IPS DF 4.7 (cell line): ENCODE results near the gene RASGRF1.
"Not testable (repeated sequence)": the region's sequence is repeated elsewhere in the genome, so short reads cannot be mapped to it uniquely, and the experiment has no call there.

Source experiments
- DNase-seq: peaks from one replicate; pipeline ENCODE4 v3.0.0-alpha.2; 2013; ENCODE audit warnings: low spot score; ENCODE audit errors: extremely low read depth

RASGRF1 gene

GRCh38 chr15:79090487-79091203, at the start of gene RASGRF1:
Gene RASGRF1 (minus strand): TSS chr15:79090780. CDS start chr15:79090498, 282 bp downstream.
- no peak for DNase-seq

DNA sequence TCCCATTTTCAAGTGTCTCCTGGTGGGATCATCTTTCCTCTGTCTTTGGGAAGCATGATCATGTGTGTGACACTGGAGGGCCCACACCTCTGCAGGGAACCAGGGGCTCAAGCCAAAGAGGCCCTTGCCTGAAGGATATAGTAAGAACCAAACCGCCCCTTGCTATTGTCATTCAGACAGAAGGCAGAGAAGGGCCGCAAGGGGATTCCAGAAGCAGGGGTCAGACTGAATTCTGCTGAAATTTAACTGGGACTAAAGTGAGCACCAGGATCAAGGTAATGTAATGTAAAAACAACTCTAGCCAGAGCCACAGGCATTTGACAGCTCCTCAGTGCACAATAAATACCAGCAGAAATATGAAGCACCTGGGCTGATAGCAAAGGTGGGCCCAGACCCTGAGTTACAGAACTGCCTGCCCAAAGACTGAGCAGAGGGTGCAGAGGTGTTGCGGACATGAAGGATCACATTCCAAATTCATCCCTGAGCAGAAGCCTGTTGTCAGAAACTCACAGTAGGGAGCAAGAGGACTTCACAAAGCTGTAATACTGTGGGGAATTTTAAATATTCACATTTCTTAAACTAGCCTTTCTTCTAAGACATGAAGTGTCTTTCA, 46.0 kb upstream of the RASGRF1 start:
- no peak for DNase-seq

- DNase-seq = no peak
These were observed 42.7 kb upstream of the RASGRF1 start for GRCh38 chr15:79133309-79133708.

- no peak for DNase-seq
These were observed 42.2 kb upstream of the RASGRF1 start for GRCh38 chr15:79132770-79133169.

GRCh38 chr15:79132361-79132760, 41.8 kb upstream of the RASGRF1 start:
- no peak for DNase-seq

DNA sequence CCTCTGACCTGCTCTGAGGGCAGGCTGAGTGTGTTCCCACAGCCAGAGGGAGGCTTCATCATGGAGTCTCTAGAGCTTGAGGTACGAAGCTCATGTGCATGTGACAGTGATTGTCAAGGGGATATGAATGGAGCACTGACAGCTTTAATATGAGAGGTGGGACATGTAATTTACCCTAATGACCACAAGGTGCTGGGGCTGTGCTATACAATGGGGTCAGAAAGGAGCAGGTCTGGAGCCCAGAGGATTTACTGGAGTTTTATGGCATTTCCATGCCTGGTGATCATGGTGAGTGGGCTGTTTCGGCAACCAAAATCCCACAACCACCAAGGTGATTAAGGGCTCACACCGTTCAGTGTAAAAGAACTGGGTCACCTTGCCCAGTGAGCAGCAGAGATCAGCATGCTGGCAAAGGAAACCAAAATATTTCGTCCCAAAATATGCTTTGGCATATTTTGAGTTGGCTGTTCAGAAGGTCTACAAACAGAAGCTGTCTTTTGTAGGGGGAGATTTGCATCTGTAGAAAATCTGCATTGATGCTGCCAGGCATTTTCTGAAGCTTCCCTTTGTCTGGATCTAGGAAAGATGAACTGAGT, 40.1 kb upstream of the RASGRF1 start:
- no peak for DNase-seq

GRCh38 chr15:79129235-79129634, 38.7 kb upstream of the RASGRF1 start:
- DNase-seq = no peak

DNA sequence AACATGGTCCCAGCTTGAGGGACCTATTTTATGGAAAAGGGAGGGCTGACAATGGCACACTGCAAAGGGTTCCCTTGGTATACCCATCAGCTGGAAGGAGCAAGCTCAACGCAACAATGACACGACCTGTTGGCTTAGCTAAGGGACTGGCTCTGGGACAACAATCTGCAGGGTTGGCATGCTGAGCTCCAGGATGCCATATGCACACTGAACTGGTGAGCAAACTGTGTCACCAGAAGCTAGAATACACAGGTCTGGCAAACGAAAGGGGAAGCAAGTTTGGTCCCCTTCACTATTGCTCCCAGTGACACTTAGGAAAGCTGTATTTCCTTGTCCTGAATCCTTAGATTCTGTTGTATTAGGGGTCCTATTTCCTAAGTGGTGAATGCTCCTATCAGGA, 38.0 kb upstream of the RASGRF1 start:
- no peak for DNase-seq

DNA sequence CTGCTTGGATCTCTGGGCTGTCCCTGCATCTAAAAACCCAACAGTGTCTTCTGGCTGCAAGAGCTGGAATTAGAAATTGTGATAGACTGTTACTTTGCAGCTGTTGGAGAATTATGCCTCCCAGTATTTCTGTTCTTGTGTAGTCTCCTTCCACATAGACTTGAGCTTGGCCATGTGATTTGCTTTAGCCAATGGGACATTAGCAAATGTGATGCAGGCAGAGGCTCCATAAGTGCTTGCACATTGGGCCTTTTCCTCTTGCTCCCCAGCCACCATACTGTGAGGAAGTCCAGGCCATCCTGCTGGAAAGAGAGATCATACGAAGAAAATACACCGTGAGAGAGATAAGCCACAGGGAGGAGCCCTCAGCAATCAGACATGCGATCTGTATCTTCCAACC, 33.8 kb upstream of the RASGRF1 start:
- DNase-seq = no peak

DNA sequence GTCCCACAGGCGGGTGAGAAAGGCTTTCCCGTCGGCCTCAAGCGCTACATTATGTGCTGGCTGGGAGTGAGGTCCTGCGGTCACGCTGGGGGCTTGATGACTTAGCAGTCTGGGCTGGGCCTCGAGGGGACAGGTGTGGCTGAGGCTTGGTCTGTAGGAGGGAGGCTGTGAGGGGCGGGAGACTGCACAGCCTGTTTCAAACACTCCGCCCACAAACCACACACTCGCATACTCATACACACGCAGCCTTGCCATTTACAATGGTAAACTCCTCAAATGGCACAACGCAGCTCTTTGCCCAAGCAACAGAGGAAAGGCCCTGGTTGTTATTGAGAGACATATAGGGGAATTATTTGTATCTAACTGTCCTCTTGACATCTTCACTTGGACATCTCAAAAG, 32.4 kb upstream of the RASGRF1 start:
- no peak for DNase-seq

GRCh38 chr15:79122391-79122790, 31.8 kb upstream of the RASGRF1 start:
- DNase-seq = no peak

DNA sequence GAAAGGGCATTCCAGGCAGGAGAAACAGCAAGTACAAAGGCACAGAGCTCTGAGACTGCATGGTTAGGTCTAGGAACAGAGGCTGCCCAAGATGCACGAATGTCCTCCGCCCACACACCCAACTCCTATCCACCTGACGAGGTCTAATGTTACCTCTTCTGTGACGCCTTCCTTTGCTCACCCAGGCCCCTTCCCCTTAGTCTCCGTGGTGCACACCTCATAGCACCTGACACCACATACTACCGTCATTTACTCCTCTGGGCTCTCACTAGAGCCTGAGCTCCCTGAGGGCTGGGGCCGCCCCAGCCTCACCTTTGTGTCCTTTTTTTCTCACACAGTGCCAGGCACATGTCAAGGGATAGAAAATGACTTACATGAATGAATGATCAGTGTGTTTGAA, 31.0 kb upstream of the RASGRF1 start:
- no peak for DNase-seq

GRCh38 chr15:79117442-79118204, 27.0 kb upstream of the RASGRF1 start:
- no peak for DNase-seq

- no peak for DNase-seq
These were observed 26.2 kb upstream of the RASGRF1 start for GRCh38 chr15:79116771-79117170.

GRCh38 chr15:79115986-79116665, 25.5 kb upstream of the RASGRF1 start:
- no peak for DNase-seq

DNA sequence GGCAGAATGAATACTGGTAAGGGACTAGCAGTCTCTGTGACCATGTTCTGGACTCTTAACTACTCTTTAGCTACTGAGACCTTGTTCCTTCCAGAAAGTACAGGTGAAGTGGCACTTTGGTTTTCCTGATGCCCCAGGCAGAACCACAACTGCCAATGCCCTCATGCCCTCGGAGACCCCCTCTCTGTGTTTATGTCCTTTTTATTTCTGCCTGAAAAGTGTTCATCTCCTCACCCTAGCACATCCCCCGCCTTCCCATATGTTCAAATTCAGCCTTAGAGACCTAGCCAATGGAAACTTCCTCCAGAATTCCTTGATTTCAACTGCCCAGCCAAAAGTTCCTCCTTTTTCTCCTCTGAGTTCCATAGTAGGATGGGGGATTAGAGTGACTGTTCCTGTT, 23.3 kb upstream of the RASGRF1 start:
- no peak for DNase-seq

GRCh38 chr15:79111404-79111803, 20.8 kb upstream of the RASGRF1 start:
- not testable (repeated sequence) for DNase-seq

DNA sequence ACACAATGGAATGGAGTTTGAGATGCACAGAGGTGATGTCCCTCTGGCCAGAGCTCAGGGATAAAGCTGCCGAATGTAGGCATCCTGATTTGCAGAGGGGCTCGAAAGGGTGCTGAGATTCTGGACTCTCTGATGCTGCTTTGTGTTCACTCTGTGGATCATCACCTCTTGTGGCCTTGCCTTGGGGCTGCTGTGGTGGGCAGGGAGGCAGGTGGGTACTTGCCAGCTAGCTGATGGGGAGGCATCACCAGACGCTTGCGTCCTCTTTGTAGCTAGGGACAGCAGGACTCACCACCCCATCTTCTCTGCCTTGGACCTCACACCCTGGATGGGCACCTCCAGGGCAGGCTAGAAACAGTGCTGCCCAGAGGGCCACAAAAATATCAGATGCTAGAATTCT, 14.6 kb upstream of the RASGRF1 start:
- DNase-seq = no peak

DNA sequence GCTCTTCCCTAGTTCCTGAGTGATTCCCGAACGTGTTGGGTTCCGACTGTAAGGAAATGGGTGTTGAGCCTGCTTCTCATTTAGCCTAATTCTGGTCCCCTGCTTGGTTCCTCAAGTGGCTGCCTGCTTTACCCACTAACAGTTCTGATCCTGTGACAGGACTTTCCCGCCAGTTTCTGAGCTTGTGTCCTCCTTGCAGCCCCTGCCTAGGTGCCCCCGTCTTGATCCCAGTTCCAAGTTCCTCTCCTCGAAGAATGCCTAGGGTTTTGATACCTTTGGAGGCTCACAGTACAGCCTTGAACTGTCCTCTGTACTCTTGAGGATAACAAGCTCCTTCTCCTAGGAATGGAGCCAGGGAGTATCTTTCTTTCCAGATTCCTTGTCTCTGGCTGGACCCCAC, 12.0 kb upstream of the RASGRF1 start:
- no peak for DNase-seq

DNA sequence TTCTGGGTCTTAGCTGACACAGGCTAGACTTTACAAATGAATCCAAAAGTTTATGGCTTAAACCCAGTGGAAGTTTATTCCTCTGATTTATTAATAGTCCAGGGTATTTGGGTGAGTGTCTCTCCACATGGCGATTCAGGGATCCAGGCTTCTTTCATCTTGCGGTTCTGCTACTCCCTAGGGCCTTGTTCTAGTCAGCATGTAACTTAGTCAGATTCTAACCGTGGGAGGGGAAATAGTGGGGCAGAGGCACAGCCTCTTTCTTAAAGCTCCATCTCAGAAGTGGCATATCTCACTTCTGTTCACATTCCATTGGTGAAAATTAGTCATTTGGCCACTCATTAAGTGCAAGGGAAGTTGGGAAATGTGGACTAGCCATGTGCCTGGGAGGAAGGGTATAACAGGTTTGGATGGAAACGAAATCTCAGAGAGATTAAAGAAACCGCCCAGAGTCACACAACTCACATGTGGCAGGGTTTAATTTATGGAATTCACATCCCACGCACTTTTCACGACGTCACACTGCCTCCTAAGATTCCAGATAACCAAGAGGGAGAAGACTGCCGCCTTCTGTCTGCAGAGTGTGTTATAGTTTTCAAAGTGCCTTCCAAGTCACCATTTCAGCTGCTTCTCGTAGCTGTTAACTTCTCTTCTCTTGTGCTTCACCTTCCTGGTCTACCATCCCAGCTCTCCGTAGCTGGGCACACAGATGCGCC, 11.4 kb upstream of the RASGRF1 start:
- DNase-seq = no peak

DNA sequence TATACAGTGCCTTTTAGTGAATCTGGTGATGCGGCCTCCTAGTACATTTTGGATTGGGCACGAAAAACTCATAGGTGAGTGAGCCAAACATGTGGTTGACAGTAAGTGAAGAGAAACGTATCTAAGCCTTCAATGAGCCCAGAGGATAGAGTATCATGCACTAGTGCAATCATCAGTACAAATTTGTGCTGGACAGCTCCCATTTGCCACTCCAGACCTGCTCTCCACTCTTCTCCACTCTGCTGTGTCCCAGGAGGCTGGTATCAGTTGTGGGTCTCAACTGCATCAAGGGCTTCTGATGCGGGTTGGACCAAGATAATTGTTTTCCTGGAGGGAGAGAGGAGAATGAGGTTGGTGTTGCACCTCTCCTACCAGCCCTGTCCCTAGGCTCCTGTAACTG, 9.1 kb upstream of the RASGRF1 start:
- no peak for DNase-seq
